Esophagus mucosa (tissue), 1 donor: ENCODE measurements around the gene PTRH2. TPM values are rescaled to one million over a fixed set of nuclear protein-coding genes. Genes with fewer than 3 reads are reported as not detected.
"Not testable (repeated sequence)": the region's sequence is repeated elsewhere in the genome, so short reads cannot be mapped to it uniquely, and the experiment has no call there.

Source experiments
- ATAC-seq: fragments of 200-7000 bp; cut with Tn5 transposase; one replicate; pipeline ENCODE4 v1.9.1; 2020
- total RNA-seq: library from RNA; stranded (reverse); gene quantifications from one replicate; pipeline ENCODE4 v1.2.4, GENCODE V29; 2023
- donor health status: DM: yes; HTN: yes; CAD: no.

The PTRH2 gene
- total RNA-seq, result 17.6 TPM

- peak; percentile 99 for ATAC-seq
These were observed at the start of gene PTRH2, which contains the start of gene VMP1 for GRCh38 chr17:59707149-59707970. TSS of gene PTRH2 (minus strand) at chr17:59707430. CDS start at chr17:59697978, 9,452 bp downstream. TSS of gene VMP1 (plus strand) at chr17:59707654. CDS start at chr17:59731447, 23,793 bp downstream.

GRCh38 chr17:59756236-59756818 is 49.1 kb upstream of the PTRH2 start:
- ATAC-seq, result no peak

GRCh38 chr17:59755069-59755468 is 47.8 kb upstream of the PTRH2 start:
- ATAC-seq, result not testable (repeated sequence)

- peak; percentile 56 for ATAC-seq
These were observed 47.3 kb upstream of the PTRH2 start for GRCh38 chr17:59754552-59754951.

- peak; percentile 90 for ATAC-seq
These were observed 46.6 kb upstream of the PTRH2 start for GRCh38 chr17:59753522-59754467.

- ATAC-seq, result peak; percentile 9
These were observed 45.7 kb upstream of the PTRH2 start for GRCh38 chr17:59752922-59753321.

GRCh38 chr17:59752446-59752845 is 45.2 kb upstream of the PTRH2 start:
- no peak for ATAC-seq

- no peak for ATAC-seq
These were observed 44.8 kb upstream of the PTRH2 start for GRCh38 chr17:59751955-59752413.

- ATAC-seq, result no peak
These were observed 41.4 kb upstream of the PTRH2 start for GRCh38 chr17:59748591-59748990.

- ATAC-seq, result peak; percentile 63
These were observed 39.7 kb upstream of the PTRH2 start for GRCh38 chr17:59746849-59747445.

GRCh38 chr17:59745040-59745439 is 37.8 kb upstream of the PTRH2 start:
- ATAC-seq, result no peak

GRCh38 chr17:59743842-59744241 is 36.6 kb upstream of the PTRH2 start:
- ATAC-seq, result no peak

GRCh38 chr17:59737324-59737723 is 30.1 kb upstream of the PTRH2 start:
- no peak for ATAC-seq

GRCh38 chr17:59734226-59734625 is 27.0 kb upstream of the PTRH2 start:
- peak; percentile 81 for ATAC-seq

GRCh38 chr17:59733697-59734096 is 26.5 kb upstream of the PTRH2 start:
- peak; percentile 20 for ATAC-seq

- ATAC-seq, result no peak
These were observed 23.1 kb upstream of the PTRH2 start for GRCh38 chr17:59730268-59730834.

- no peak for ATAC-seq
These were observed 20.7 kb upstream of the PTRH2 start for GRCh38 chr17:59727817-59728533.

GRCh38 chr17:59725691-59726090 is 18.5 kb upstream of the PTRH2 start:
- ATAC-seq, result peak; percentile 33

GRCh38 chr17:59723607-59724006 is 16.4 kb upstream of the PTRH2 start:
- ATAC-seq, result no peak

GRCh38 chr17:59723041-59723440 is 15.8 kb upstream of the PTRH2 start:
- no peak for ATAC-seq

GRCh38 chr17:59722623-59723022 is 15.4 kb upstream of the PTRH2 start:
- ATAC-seq, result no peak
